AG04450 (cell line): ENCODE measurements around the gene MCRIP2. TPM values are rescaled to one million over a fixed set of nuclear protein-coding genes. Genes with fewer than 3 reads are reported as not detected.

Source experiments
- CTCF ChIA-PET: fragments of 300-600, 350-600 bp; formaldehyde crosslinking; extraction: SDS; loops from one replicate; lab custom pipeline; 2022; ENCODE audit warnings: antibody characterized with exemption, inconsistent platforms; lab: Charles Lee
- POLR2A ChIA-PET: fragments of 350-600 bp; formaldehyde crosslinking; extraction: SDS; loops from one replicate; lab custom pipeline; 2021; ENCODE audit warnings: antibody characterized with exemption, inconsistent platforms; lab: Yijun Ruan, JAX
- DNase-seq: peaks from one replicate; pipeline ENCODE4 v3.0.0-alpha.2; 2011; ENCODE audit warnings: low read depth, low spot score
- H3K27ac ChIP-seq: one replicate; pipeline ENCODE4 v1.5.1; 2012; ENCODE audit warnings: low read depth, low read length, control low read depth
- H3K27me3 ChIP-seq: one replicate; pipeline ENCODE4 v1.6.0; 2012; ENCODE audit warnings: low read length; ENCODE audit not compliant: control insufficient read depth, insufficient read depth
- H3K4me3 ChIP-seq: 2 replicates; pipeline ENCODE4 v1.5.1; 2011; ENCODE audit warnings: mild to moderate bottlenecking, low read depth, low read length, control low read depth
- H3K9me3 ChIP-seq: 2 replicates; pipeline ENCODE4 v1.5.1; 2012; ENCODE audit warnings: low read length; ENCODE audit not compliant: control insufficient read depth, insufficient read depth
- CTCF ChIP-seq: IDR thresholded peaks from 2 replicates; pipeline ENCODE4 v1.5.1; 2011; ENCODE audit warnings: low read depth, low read length, control low read depth, inconsistent platforms
- polyA plus RNA-seq: library from polyadenylated mRNA; depleted of rRNA; stranded (reverse); fragments of >200 nt; gene quantifications from 2 replicates; pipeline ENCODE4 v1.2.3, GENCODE V29; 2011

The MCRIP2 gene
- polyA plus RNA-seq, 1 experiment: 6.7 TPM

- CTCF ChIA-PET: no interaction called here
- POLR2A ChIA-PET: no interaction called here
- Histone ChIP-seq H3K4me3 (no peak overlapping the region), H3K9me3 (peaks cover 7% of the 10 kb centered on the region; the same call in 1 of the 2 replicates), H3K27ac (no peak overlapping the region), H3K27me3 (no peaks in the 10 kb centered on the region)
- DNase-seq: no peak
- TF ChIP-seq CTCF: no peak
Observed at GRCh38 chr16:677316-678190, 35.9 kb downstream of the MCRIP2 start.

GRCh38 chr16:678209-678857 lies 36.7 kb downstream of the MCRIP2 start:
- H3K27me3 ChIP-seq: no peaks in the 10 kb centered on the region
- POLR2A ChIA-PET: interaction anchor here (0.9 kb wide), 1 partner anchor 10 kb away, joined by 4 read pairs; no protein-coding TSS in a partner anchor
- TF ChIP-seq CTCF: no peak
- peaks cover 7% of the 10 kb centered on the region; the same call in 1 of the 2 replicates for H3K9me3 ChIP-seq
- no peak for DNase-seq
- no peak overlapping the region for H3K4me3 ChIP-seq
- CTCF ChIA-PET: no interaction called here
- H3K27ac ChIP-seq: no peak overlapping the region

- TF ChIP-seq CTCF: no peak
- DNase-seq: no peak
- peaks cover 7% of the 10 kb centered on the region; the same call in 1 of the 2 replicates for H3K9me3 ChIP-seq
- peak overlapping the region; percentile 64 for H3K4me3 ChIP-seq
- H3K27ac ChIP-seq: peak overlapping the region; percentile 61
- ChIA-PET POLR2A (interaction anchor here (0.6 to 0.9 kb wide), 3 partner anchors 10 to 27 kb away, joined by 3 to 4 read pairs (median 3); no protein-coding TSS in a partner anchor), CTCF (no interaction called here)
- H3K27me3 ChIP-seq: no peaks in the 10 kb centered on the region
Observed at GRCh38 chr16:678858-679813, 37.5 kb downstream of the MCRIP2 start.

DNA sequence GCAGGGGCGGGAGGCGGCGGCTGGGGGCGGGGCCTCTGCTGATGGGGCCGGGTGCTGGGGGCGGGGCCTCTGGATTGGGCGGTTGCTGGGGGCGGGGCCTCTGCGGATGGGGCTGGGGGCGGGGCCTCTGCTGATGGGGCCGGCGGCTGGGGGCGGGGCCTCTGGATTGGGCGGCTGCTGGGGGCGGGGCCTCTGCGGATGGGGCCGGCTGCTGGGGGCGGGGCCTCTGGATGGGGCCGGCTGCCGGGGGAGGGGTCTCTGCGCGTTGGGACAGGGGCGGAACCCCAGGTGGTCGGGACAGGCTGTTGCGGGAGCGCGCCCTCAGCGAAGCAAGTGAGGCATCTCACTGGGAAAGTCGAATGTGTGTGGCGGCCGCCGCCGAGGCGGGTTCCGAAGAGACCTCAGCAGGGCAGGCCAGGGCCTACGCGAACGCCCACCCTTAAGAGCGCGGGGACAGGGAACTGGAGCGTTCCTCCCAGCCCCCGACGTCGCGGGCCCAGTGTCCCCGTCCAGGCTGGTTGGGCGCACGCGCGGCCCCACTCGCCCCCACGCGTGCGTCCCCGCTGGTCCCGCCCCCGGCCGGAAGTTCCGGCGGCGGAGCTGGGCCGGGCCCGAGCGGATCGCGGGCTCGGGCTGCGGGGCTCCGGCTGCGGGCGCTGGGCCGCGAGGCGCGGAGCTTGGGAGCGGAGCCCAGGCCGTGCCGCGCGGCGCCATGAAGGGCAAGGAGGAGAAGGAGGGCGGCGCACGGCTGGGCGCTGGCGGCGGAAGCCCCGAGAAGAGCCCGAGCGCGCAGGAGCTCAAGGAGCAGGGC lies 38.4 kb downstream of the MCRIP2 start, which contains the start of gene STUB1:
TSS of gene STUB1 (plus strand) at position 597 of the 811 bp plus-strand sequence. CDS start at position 713, 116 bp downstream.
- POLR2A ChIA-PET: interaction anchor here (0.8 to 1.6 kb wide), 3 partner anchors 10 to 13 kb away, joined by 4 to 10 read pairs (median 4); partner anchors contain the start of gene WDR24
- peak within 1 kb of the TSS; percentile 73 for H3K4me3 ChIP-seq
- no peaks in the 10 kb centered on the region for H3K27me3 ChIP-seq
- CTCF ChIA-PET: no interaction called here
- H3K27ac ChIP-seq: peak within 1 kb of the TSS; percentile 82
- peaks cover 10% of the 10 kb centered on the region; the same call in 1 of the 2 replicates for H3K9me3 ChIP-seq
- no peak for TF ChIP-seq CTCF
- DNase-seq: peak; percentile 54
